ENCODE measurements around the gene ZNF526.

DNA sequence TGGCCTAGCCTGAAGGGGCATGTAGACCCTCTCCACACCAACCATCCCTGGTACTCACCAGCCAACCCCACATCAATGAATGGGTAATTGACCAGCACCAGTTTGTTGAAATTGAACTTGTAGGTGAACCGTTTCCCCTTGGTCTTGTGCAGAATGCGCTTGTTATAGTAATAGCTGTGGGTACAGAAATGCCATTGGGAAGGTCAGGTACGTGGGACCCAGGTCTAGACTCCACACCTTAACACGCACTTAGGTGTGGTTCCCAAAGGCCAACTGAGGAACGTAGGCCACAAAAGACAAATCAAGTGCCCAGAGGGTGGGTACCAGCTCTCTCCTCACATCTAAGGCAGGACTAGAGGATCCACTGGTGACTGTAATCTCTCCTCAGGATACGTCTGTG lies 29.7 kb downstream of the ZNF526 start:
- TF ChIP-seq, protein P1, sequence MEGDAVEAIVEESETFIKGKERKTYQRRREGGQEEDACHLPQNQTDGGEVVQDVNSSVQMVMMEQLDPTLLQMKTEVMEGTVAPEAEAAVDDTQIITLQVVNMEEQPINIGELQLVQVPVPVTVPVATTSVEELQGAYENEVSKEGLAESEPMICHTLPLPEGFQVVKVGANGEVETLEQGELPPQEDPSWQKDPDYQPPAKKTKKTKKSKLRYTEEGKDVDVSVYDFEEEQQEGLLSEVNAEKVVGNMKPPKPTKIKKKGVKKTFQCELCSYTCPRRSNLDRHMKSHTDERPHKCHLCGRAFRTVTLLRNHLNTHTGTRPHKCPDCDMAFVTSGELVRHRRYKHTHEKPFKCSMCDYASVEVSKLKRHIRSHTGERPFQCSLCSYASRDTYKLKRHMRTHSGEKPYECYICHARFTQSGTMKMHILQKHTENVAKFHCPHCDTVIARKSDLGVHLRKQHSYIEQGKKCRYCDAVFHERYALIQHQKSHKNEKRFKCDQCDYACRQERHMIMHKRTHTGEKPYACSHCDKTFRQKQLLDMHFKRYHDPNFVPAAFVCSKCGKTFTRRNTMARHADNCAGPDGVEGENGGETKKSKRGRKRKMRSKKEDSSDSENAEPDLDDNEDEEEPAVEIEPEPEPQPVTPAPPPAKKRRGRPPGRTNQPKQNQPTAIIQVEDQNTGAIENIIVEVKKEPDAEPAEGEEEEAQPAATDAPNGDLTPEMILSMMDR (IDR thresholded peaks at IDR 0.05), result no peak
- no peak for TF ChIP-seq EZH2 (IDR thresholded peaks at IDR 0.05)

All from neural progenitor cell (in vitro differentiated cells).